Ishikawa (cell line): ENCODE results near the gene OSBPL10.

Experiments used
- FOXM1 ChIP-seq: IDR thresholded peaks from 2 replicates; pipeline ENCODE4 v1.6.1; 2012; ENCODE audit warnings: low read depth, borderline replicate concordance
- NFIC ChIP-seq: IDR thresholded peaks from 2 replicates; pipeline ENCODE4 v1.6.1; 2012
- RAD21 ChIP-seq: IDR thresholded peaks from 2 replicates; pipeline ENCODE4 v1.6.1; 2012; ENCODE audit warnings: low read depth
- TEAD4 ChIP-seq: IDR thresholded peaks from 2 replicates; pipeline ENCODE4 v1.6.1; 2012
- YY1 ChIP-seq: IDR thresholded peaks from 2 replicates; pipeline ENCODE4 v1.6.1; 2012; ENCODE audit warnings: low read depth
- TF ChIP-seq, protein P1 (sequence below): IDR thresholded peaks from 2 replicates; pipeline ENCODE4 v1.6.1; 2012; ENCODE audit warnings: low read depth, mild to moderate bottlenecking
- TF ChIP-seq, protein P2 (sequence below): IDR thresholded peaks from 2 replicates; pipeline ENCODE4 v1.6.1; 2012

DNA sequence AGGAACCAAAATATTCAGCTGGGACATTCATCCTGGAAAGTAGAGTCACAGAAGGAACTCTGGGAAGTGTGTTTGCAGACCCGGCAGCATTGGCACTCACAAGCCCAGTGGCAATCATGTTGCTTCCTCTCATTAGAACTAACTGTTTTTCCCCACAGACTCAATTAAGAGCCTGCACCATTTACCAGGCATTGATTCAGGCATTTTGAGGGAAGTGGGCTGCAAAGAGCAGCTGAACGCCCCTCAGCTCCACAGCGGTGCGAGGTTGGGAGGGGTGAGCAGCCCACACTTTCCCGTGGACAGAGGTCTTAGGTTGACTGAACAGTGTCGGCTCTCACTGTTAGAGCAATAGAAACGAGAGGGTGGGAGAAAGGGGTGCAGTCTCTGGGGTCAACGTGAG is 304.5 kb downstream of the OSBPL10 start:
- TF ChIP-seq NFIC (no peak), YY1 (no peak), RAD21 (no peak), TEAD4 (no peak), FOXM1 (no peak)
- TF ChIP-seq, protein P1, sequence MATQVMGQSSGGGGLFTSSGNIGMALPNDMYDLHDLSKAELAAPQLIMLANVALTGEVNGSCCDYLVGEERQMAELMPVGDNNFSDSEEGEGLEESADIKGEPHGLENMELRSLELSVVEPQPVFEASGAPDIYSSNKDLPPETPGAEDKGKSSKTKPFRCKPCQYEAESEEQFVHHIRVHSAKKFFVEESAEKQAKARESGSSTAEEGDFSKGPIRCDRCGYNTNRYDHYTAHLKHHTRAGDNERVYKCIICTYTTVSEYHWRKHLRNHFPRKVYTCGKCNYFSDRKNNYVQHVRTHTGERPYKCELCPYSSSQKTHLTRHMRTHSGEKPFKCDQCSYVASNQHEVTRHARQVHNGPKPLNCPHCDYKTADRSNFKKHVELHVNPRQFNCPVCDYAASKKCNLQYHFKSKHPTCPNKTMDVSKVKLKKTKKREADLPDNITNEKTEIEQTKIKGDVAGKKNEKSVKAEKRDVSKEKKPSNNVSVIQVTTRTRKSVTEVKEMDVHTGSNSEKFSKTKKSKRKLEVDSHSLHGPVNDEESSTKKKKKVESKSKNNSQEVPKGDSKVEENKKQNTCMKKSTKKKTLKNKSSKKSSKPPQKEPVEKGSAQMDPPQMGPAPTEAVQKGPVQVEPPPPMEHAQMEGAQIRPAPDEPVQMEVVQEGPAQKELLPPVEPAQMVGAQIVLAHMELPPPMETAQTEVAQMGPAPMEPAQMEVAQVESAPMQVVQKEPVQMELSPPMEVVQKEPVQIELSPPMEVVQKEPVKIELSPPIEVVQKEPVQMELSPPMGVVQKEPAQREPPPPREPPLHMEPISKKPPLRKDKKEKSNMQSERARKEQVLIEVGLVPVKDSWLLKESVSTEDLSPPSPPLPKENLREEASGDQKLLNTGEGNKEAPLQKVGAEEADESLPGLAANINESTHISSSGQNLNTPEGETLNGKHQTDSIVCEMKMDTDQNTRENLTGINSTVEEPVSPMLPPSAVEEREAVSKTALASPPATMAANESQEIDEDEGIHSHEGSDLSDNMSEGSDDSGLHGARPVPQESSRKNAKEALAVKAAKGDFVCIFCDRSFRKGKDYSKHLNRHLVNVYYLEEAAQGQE = no peak
- TF ChIP-seq, protein P2, sequence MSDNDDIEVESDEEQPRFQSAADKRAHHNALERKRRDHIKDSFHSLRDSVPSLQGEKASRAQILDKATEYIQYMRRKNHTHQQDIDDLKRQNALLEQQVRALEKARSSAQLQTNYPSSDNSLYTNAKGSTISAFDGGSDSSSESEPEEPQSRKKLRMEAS = no peak
